Left forelimb (tissue), 1 donor: ENCODE data around the gene ZNF593OS.

ENCODE experiments used
- DNase-seq: peaks from one replicate; pipeline ENCODE4 v3.0.0-alpha.2; 2018; ENCODE audit warnings: low spot score

Gene ZNF593OS

DNA sequence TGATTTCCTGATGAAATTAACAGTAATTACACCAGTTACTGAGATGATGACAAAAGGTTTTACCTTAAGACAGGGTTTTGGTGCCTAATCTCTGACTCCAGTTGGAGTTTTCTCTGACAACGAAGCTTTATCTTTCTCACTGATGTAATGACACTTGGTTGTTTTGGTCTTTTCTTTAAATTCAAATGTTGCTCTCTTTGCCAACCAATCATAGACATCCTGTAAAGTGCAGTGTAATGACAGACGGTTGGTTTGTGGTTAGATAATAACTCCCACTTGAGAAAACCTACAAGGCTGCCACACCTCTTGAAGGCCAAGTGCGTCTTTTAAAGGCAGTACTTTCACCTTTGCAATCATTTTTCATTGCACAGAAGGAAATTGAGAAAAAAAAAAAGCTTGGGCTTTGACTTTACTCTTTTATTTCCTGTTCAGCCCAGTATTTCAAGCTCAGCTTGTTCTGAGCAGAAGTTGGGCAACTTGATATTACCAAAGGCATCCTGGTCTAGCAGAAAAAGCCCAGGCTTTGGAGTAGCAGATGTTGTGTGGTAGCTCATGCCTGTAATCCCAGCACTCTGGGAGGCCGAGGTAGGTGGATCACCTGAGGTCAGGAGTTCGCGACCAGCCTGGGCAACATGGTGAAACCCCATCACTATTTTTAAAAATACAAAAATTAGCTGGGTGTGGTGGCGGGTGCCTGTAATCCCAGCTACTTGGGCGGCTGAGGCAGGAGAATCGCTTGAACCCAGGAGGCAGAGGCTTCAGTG is 45.1 kb downstream of the ZNF593OS start:
- no peak for DNase-seq

DNA sequence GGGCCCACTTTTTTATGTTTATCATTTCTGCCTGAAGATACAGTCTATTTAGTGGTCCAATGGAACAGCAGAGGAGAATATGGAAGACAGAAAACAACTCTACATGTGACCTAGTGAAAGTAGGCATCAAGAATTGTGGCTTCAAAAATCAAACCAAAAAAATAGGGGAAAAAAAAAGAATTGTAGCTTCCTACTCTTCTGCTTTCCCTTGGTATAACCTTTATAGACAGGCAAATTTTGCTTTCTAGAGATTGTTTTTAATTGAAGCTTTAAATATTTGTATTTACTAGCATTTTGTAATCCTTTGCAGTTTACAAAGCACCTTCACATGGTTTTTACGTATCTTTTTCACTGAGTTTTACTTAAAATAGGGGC is 45.7 kb downstream of the ZNF593OS start:
- no peak for DNase-seq

DNA sequence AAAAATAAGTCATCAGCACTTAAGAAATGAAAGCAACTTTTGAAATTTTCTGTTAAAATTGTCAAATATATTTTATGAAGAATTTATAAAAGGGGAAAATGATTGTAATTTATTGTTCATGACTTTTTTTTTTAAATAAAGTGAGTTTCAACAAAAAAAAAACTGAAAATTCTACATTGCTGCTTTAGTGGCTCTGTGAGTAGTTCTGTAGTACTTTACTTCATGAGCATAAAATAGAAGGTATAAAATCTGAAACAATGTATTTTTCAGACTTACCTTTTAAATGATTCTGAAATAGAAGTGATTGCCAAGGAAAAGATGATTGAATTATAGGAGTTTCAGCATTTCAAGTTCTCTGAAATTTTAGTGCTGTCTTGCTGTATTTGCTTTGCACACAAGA is 46.2 kb downstream of the ZNF593OS start:
- DNase-seq = no peak

DNA sequence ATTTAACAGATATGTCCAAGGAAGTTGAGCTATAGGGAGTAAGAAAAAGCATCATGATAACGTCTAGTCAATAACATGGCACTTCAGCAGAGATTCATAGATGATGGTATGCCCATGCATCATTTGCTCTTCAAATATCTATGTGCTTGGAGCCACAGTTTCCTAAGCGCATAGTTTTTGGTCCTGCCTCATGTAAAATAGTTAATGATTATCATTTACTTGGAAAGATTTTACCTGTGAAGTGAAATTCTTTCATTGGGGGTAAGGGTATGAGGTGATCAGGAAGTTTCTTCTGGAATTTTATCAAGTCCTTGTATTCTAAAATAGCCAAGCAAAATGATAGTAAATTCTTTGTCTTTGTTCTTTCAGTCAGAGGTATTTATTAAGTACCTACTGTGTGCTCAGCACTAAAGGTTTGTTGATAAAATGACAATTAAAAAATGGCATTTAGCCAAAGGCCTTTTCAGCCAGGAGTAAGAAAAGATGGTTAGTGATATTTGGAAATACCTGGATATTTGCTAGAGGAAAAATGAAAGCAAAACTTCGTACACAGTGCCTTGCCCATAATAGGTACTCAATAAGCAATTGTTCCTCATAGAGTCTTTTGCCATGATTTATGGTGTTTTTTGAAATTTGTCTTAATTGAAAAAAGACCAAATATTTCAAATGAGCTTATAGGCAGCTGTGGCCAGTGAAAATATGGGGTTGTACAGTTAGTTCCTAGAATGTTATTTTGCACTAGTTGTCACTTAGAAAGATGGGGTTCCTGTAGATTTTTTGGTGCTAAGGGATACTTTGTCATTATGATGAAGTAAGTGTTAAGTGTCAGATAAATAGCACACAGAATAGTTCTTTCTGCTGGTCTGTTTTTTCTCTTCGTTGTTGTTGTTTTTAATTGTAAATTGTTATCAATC is 47.0 kb downstream of the ZNF593OS start:
- no peak for DNase-seq

DNA sequence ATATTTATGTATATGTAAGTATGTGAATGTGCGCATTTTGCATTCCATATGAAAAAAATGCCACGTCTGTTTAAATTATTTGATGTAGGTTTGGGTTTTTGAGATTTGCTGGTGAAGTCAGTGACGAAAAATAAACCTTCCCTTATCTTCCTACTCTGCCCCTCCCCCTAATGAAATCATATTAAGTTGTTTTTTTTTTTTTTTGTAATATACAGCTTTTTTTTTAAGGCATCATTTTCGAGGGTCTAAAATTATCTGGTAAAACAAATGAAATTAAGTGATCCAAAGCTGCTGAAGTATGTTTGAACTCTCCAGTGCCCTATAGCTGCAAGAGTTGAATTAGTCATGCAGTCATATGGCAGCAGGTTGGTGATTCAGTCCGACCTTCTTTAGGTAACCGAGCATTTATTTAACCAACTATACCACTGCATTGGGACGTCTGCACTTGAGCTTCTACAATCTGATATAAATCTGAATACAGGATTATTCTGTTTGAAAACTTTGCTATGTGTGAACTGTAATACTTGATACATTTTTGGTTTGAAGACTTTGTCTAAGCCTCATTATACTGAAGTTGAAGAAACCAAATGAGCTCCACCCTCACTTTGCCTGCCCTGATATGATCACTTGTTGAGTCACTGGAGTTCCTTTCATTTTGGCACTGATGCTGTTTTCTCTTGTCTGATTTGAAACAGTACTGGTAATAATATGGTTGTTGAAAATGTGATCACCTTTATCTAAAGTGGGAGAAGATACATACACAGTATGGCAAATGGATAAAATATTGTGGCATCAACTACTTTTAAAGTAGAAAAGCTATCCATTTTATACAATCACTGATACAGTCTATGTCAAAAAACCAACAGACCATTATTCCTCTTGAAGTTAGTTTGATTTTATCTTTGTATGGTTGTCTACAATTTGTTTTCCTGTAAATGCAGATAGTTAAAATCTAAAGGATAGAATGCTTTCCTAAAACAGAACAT is 48.4 kb downstream of the ZNF593OS start:
- no peak for DNase-seq

DNA sequence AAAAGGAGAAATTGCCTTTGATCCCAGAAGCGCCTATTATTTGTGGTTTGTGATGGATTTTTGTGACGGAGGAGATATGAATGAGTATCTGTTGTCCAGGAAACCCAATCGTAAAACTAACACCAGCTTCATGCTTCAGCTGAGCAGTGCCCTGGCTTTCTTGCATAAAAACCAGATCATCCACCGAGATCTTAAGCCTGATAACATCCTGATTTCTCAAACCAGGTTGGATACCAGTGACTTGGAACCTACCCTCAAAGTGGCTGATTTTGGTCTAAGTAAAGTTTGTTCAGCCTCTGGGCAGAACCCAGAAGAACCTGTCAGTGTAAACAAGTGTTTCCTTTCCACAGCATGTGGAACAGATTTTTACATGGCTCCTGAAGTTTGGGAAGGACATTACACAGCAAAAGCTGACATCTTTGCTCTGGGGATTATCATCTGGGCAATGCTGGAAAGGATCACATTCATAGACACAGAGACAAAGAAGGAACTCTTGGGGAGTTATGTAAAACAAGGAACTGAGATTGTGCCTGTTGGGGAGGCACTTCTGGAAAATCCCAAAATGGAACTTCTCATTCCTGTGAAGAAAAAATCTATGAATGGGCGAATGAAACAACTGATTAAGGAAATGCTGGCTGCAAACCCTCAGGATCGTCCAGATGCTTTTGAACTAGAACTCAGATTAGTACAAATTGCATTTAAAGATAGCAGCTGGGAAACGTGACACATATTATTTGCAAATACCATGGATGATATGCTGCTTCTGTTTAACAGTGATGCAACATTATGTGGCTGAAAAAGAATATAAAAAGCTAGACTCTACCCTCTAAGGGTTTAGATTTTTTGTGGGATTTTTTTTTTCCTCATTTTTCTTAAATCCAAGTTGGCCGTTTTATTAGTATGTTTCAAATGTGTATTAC is 49.5 kb downstream of the ZNF593OS start:
- DNase-seq = no peak

DNA sequence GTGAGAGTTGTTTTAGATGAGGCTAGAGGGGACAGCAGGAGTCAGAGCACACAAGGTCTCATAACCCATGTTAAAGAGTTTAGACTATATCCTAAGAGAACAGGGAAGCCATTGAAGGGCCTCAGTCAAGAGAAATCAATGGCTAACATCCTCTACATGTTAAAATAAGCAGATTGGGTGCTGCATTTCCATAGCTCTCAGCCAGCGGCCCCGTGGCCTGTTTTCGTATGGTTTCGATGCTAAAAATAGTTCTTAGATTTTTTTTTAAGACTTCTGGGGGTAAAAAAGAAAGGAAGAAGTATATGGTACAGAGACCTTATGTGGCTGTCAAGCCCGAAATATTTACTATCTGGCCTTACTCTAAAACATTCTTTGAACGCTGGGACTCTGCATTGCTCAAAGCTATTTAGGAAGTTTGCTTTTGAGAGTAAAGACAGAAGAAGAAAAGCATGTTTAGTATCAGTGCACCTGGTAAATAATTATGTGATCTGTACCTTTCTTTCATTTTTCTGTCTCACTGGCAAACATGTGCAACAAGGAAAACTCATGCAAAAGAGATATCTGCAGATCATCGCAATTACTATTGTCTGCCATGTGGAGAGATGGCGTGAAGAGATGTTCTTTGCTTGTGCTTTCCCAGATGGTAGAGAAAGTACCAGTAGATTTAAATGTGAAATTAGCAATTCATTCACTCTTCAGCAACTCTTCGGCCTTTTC is 51.6 kb downstream of the ZNF593OS start:
- DNase-seq = no peak
